ENCODE results near the gene NACA. TPM values are rescaled to one million over a fixed set of nuclear protein-coding genes. Genes with fewer than 3 reads are reported as not detected.

The NACA gene
- total and polyA plus RNA-seq, 8 donors = 305 to 892 (median 506) TPM

GRCh38 chr12:56721721-56722120 is 3.4 kb downstream of the NACA start:
- no peak overlapping the region for H3K27ac ChIP-seq
- H3K4me3 ChIP-seq = peak overlapping the region in 2 of 4 donors; percentile 11 to 87
- DNase-seq = no peak
- intact Hi-C loops (cut with DNase I) = loop anchor here in 2 of 3 donors (10.0 kb wide), 1 partner anchor 77 kb away; the partner anchor contains the start of gene ATP5F1B (in 2 of the 2)
- peaks cover 14 to 44% (median 31%) of the 10 kb centered on the region in 3 donors for H3K4me1 ChIP-seq
- no peak for TF ChIP-seq CTCF (IDR thresholded peaks at IDR 0.05)
- WGBS, 2 donors = 18 to 22% methylated on average over 2 of the region's 2 CpGs
- FAIRE-seq = no peak
- no peaks in the 10 kb centered on the region for H3K27me3 ChIP-seq
- H3K9me3 ChIP-seq = no peaks in the 10 kb centered on the region
- no peak for ATAC-seq
- peaks cover 0 to 12% (median 5%) of the 10 kb centered on the region in 3 donors for H3K36me3 ChIP-seq

- H3K4me1 ChIP-seq = peaks cover 14 to 44% (median 31%) of the 10 kb centered on the region in 3 donors
- DNase-seq (no peak), FAIRE-seq (no peak), ATAC-seq (no peak)
- peaks cover 0 to 12% (median 5%) of the 10 kb centered on the region in 3 donors for H3K36me3 ChIP-seq
- no peak for TF ChIP-seq CTCF (IDR thresholded peaks at IDR 0.05)
- no peak overlapping the region for H3K27ac ChIP-seq
- no peaks in the 10 kb centered on the region for H3K9me3 ChIP-seq
- H3K4me3 ChIP-seq = peak overlapping the region in 1 of 4 donors; percentile 87
- intact Hi-C loops (cut with DNase I) = loop anchor here in 2 of 3 donors (10.0 kb wide), 1 partner anchor 76 kb away; the partner anchor contains the start of gene ATP5F1B (in 2 of the 2)
- 31 to 49% methylated on average over 2 of the region's 2 CpGs for WGBS, 2 donors
- no peaks in the 10 kb centered on the region for H3K27me3 ChIP-seq
These were observed 3.9 kb downstream of the NACA start for GRCh38 chr12:56721216-56721615.

- Histone ChIP-seq H3K27me3 (no peaks in the 10 kb centered on the region), H3K4me3 (no peak overlapping the region), H3K36me3 (peaks cover 0 to 12% (median 5%) of the 10 kb centered on the region in 3 donors), H3K27ac (no peak overlapping the region), H3K9me3 (no peaks in the 10 kb centered on the region), H3K4me1 (peaks cover 14 to 41% (median 31%) of the 10 kb centered on the region in 3 donors)
- no peak for ATAC-seq
- 92 to 95% methylated on average over 1 of the region's 1 CpG for WGBS, 2 donors
- TF ChIP-seq CTCF (IDR thresholded peaks at IDR 0.05) = no peak
- no peak for FAIRE-seq
- no peak for DNase-seq
- intact Hi-C loops (cut with DNase I) = loop anchor here in 2 of 3 donors (10.0 kb wide), 1 partner anchor 76 kb away; the partner anchor contains the start of gene ATP5F1B (in 2 of the 2)
These were observed 4.4 kb downstream of the NACA start for GRCh38 chr12:56720731-56721151.

- H3K36me3 ChIP-seq = peaks cover 2 to 21% (median 6%) of the 10 kb centered on the region in 3 donors
- no peaks in the 10 kb centered on the region for H3K27me3 ChIP-seq
- intact Hi-C loops (cut with DNase I) = no loop called here
- FAIRE-seq (no peak), ATAC-seq (no peak), DNase-seq (no peak)
- H3K9me3 ChIP-seq = no peaks in the 10 kb centered on the region
- H3K4me1 ChIP-seq = peaks cover 14 to 41% (median 31%) of the 10 kb centered on the region in 3 donors
- no peak overlapping the region for H3K27ac ChIP-seq
- no peak for TF ChIP-seq CTCF (IDR thresholded peaks at IDR 0.05)
- H3K4me3 ChIP-seq = no peak overlapping the region
These were observed 6.0 kb downstream of the NACA start for GRCh38 chr12:56719056-56719455.

- no peak for TF ChIP-seq CTCF (IDR thresholded peaks at IDR 0.05)
- WGBS, 2 donors = 71 to 75% methylated on average over 4 of the region's 4 CpGs
- Histone ChIP-seq H3K27me3 (no peaks in the 10 kb centered on the region), H3K36me3 (peaks cover 6 to 25% (median 10%) of the 10 kb centered on the region in 3 donors), H3K4me3 (no peak overlapping the region), H3K9me3 (no peaks in the 10 kb centered on the region), H3K27ac (no peak overlapping the region), H3K4me1 (peaks cover 14 to 40% (median 31%) of the 10 kb centered on the region in 3 donors)
- DNase-seq (no peak), ATAC-seq (no peak), FAIRE-seq (no peak)
- intact Hi-C loops (cut with DNase I) = no loop called here
These were observed 6.5 kb downstream of the NACA start for GRCh38 chr12:56718636-56719035.

Data from pancreas (tissue), 10 donors.